ENCODE measurements around the gene IGFN1. TPM values are rescaled to one million over a fixed set of nuclear protein-coding genes. Genes with fewer than 3 reads are reported as not detected.

IGFN1 gene
- total RNA-seq, 1 experiment from 2014 or later: 0.04 TPM

DNA sequence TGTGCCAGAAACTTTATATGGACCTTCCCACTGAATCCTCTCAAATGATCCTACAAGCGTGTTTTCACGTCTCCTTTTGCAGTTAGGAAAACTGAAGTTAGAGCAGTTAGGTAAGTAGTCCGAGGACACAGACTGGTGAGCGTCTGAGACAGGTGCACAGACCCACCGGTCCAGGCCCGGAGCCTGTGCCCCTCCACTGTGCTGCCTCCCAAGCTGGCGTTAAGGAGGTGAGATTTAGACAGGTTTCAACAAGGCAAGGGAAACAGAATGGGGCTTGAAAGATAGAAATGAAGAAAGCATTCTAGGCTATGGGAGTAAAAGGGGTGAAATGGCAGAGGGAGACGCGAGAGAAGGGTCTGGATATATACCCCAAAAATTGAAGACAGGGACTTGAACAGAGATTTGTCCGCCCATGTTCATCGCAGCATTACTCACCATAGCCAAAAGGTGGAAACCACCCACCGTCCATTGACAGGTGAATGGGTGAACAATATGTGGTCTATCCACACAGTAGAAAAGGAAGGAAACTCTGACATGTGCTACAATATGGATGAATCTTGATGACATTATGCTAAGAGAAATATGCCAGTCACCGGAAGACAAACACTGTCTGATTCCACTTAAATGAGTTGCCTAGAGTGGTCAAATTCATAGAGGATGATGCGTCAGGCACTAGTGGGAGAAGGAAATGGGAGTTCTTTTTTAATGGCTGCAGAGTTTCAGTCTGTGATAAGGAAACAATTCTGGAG, 77.0 kb downstream of the IGFN1 start:
- CTCF ChIA-PET: interaction anchor here (0.7 to 1.7 kb wide), 4 partner anchors 15 to 79 kb away, joined by 3 to 14 read pairs (median 3); no protein-coding TSS in a partner anchor
- Histone ChIP-seq H3K4me1 (ENCODE audit: insufficient read depth, low read length) (peaks cover 44% of the 10 kb centered on the region), H3K79me2 (ENCODE audit: low read length) (no peaks in the 10 kb centered on the region), H4K20me1 (ENCODE audit: low read length) (no peaks in the 10 kb centered on the region), H3K9me2 (replicated peaks; ENCODE audit: low read length) (no peaks in the 10 kb centered on the region), H3K27me3 (ENCODE audit: low read length) (no peaks in the 10 kb centered on the region), H3K9ac (ENCODE audit: low read length) (peak overlapping the region; percentile 76), H3K27ac (ENCODE audit: low read length) (peak overlapping the region; percentile 83), H2AFZ (ENCODE audit: low read length) (peak overlapping the region; percentile 1; the same call in 1 of the 2 replicates), H3K9me3 (ENCODE audit: low read length) (no peaks in the 10 kb centered on the region), H3F3A (ENCODE audit: low read length, unreplicated experiment) (peaks cover 11% of the 10 kb centered on the region), H3K4me2 (ENCODE audit: low read length) (peak overlapping the region; percentile 71), H3K36me3 (ENCODE audit: low read depth, low read length) (no peaks in the 10 kb centered on the region), H3K4me3 (ENCODE audit: low read length) (peak overlapping the region; percentile 11; the same call in 1 of the 2 replicates)
- TF ChIP-seq EZH2 (IDR thresholded peaks at IDR 0.05; ENCODE audit: low read length, unreplicated experiment): no peak
- no peak for TF ChIP-seq EZH2phosphoT487 (IDR thresholded peaks at IDR 0.05; ENCODE audit: borderline replicate concordance, low read length)
- TF ChIP-seq CTCF (conservative IDR thresholded peaks at IDR 0.05; ENCODE audit: low read depth, low read length): peak; percentile 94
- intact Hi-C loops (cut with micrococcal nuclease): loop anchor here (1.0 kb wide), 4 partner anchors 8 to 79 kb away; partner anchors contain the start of gene PKP1
- TSS peak; percentile 82 for BruUV-seq (replicated peaks)
- DNase-seq (peak; percentile 100), ATAC-seq (peak; percentile 73)
- POLR2A ChIA-PET (ENCODE audit: unreplicated experiment): interaction anchor here (0.5 to 2.6 kb wide), 2 partner anchors 16 to 75 kb away, joined by 4 to 19 read pairs; partner anchors contain the start of gene PKP1

GRCh38 chr1:201268604-201269151, 78.1 kb downstream of the IGFN1 start:
- Histone ChIP-seq H3K4me2 (ENCODE audit: low read length) (peak overlapping the region; percentile 71), H3K79me2 (ENCODE audit: low read length) (no peaks in the 10 kb centered on the region), H3K4me1 (ENCODE audit: insufficient read depth, low read length) (peaks cover 44% of the 10 kb centered on the region), H3K27me3 (ENCODE audit: low read length) (no peaks in the 10 kb centered on the region), H3K4me3 (ENCODE audit: low read length) (no peak overlapping the region), H3K36me3 (ENCODE audit: low read depth, low read length) (no peaks in the 10 kb centered on the region), H4K20me1 (ENCODE audit: low read length) (no peaks in the 10 kb centered on the region), H3K9ac (ENCODE audit: low read length) (peak overlapping the region; percentile 76), H3F3A (ENCODE audit: low read length, unreplicated experiment) (peaks cover 11% of the 10 kb centered on the region), H3K9me2 (replicated peaks; ENCODE audit: low read length) (no peaks in the 10 kb centered on the region), H3K27ac (ENCODE audit: low read length) (peak overlapping the region; percentile 83), H3K9me3 (ENCODE audit: low read length) (no peaks in the 10 kb centered on the region), H2AFZ (ENCODE audit: low read length) (peak overlapping the region; percentile 1; the same call in 1 of the 2 replicates)
- TF ChIP-seq CTCF (conservative IDR thresholded peaks at IDR 0.05; ENCODE audit: low read depth, low read length) (no peak), EZH2 (IDR thresholded peaks at IDR 0.05; ENCODE audit: low read length, unreplicated experiment) (no peak), EZH2phosphoT487 (IDR thresholded peaks at IDR 0.05; ENCODE audit: borderline replicate concordance, low read length) (no peak)
- ATAC-seq: peak; percentile 34
- ChIA-PET CTCF (no interaction called here), POLR2A (ENCODE audit: unreplicated experiment) (interaction anchor here (1.0 to 1.2 kb wide), 2 partner anchors 14 to 16 kb away, joined by 3 read pairs; no protein-coding TSS in a partner anchor)
- DNase-seq: peak; percentile 89
- no TSS peak for BruUV-seq (replicated peaks)
- intact Hi-C loops (cut with micrococcal nuclease): loop anchor here (1.0 kb wide), 1 partner anchor 15 kb away; the partner anchor contains the start of gene PKP1
